ENCODE data around the gene TRAPPC12.

The TRAPPC12 gene

GRCh38 chr2:3457524-3458395, 78.3 kb downstream of the TRAPPC12 start:
- DNase-seq, result no peak

- no peak for DNase-seq
Observed at GRCh38 chr2:3458396-3459184, 79.1 kb downstream of the TRAPPC12 start.

GRCh38 chr2:3459185-3460015, 79.9 kb downstream of the TRAPPC12 start:
- DNase-seq, result no peak

GRCh38 chr2:3460156-3460555, 80.7 kb downstream of the TRAPPC12 start:
- DNase-seq, result no peak

GRCh38 chr2:3460831-3461800, 81.6 kb downstream of the TRAPPC12 start:
- DNase-seq, result no peak

- DNase-seq, result no peak
Observed at GRCh38 chr2:3461801-3462492, 82.5 kb downstream of the TRAPPC12 start.

- no peak for DNase-seq
Observed at GRCh38 chr2:3462493-3463104, 83.1 kb downstream of the TRAPPC12 start.

GRCh38 chr2:3463186-3463835, 83.8 kb downstream of the TRAPPC12 start:
- DNase-seq, result no peak

GRCh38 chr2:3463944-3464343, 84.5 kb downstream of the TRAPPC12 start:
- no peak for DNase-seq

GRCh38 chr2:3464401-3465005, 85.0 kb downstream of the TRAPPC12 start:
- no peak for DNase-seq

- no peak for DNase-seq
Observed at GRCh38 chr2:3465328-3465727, 85.8 kb downstream of the TRAPPC12 start.

GRCh38 chr2:3465844-3466481, 86.5 kb downstream of the TRAPPC12 start:
- DNase-seq, result no peak

GRCh38 chr2:3466482-3466863, 87.0 kb downstream of the TRAPPC12 start:
- no peak for DNase-seq

GRCh38 chr2:3466966-3467365, 87.5 kb downstream of the TRAPPC12 start:
- no peak for DNase-seq

GRCh38 chr2:3467654-3468053, 88.2 kb downstream of the TRAPPC12 start:
- no peak for DNase-seq

GRCh38 chr2:3468296-3468988, 88.9 kb downstream of the TRAPPC12 start:
- DNase-seq, result no peak

GRCh38 chr2:3469486-3469885, 90.0 kb downstream of the TRAPPC12 start:
- DNase-seq, result no peak

GRCh38 chr2:3470166-3470651, 90.7 kb downstream of the TRAPPC12 start:
- no peak for DNase-seq
